CD14-positive monocyte (primary cell): ENCODE data around the gene ZNF324. TPM values are rescaled to one million over a fixed set of nuclear protein-coding genes. Genes with fewer than 3 reads are reported as not detected.

Experiments
- DNase-seq, 3 donors: peaks; one replicate each; pipeline ENCODE4 v3.0.0-alpha.2; 2011 to 2022
- H2AFZ ChIP-seq: 2 replicates; pipeline ENCODE4 v1.6.0; 2012; ENCODE audit warnings: mild to moderate bottlenecking, low read depth, low read length, inconsistent platforms; ENCODE audit not compliant: insufficient read depth, poor library complexity, severe bottlenecking
- H3K27ac ChIP-seq, 2 donors: 1 replicate in 1 of 2; 2 replicates in 1 of 2; pipeline ENCODE4 v1.5.1; 2012 to 2013; ENCODE audit warnings: low read length in 2 of 2, control low read depth in 1 of 2, inconsistent platforms in 1 of 2, low read depth in 1 of 2, mild to moderate bottlenecking in 1 of 2
- H3K27me3 ChIP-seq, 2 donors: one replicate each; pipeline versions ENCODE4 v1.6.0 to v1.6.1; 2011 to 2013; ENCODE audit warnings: low read length in 2 of 2; ENCODE audit not compliant: control insufficient read depth in 2 of 2, insufficient read depth in 2 of 2
- H3K36me3 ChIP-seq, 2 donors: replicated peaks in 1 of 2; 1 replicate in 1 of 2; 2 replicates in 1 of 2; pipeline versions ENCODE4 v1.5.1 to v1.6.1; 2012 to 2013; ENCODE audit warnings: low read length in 2 of 2, control low read depth in 1 of 2, inconsistent platforms in 1 of 2, mild to moderate bottlenecking in 1 of 2; ENCODE audit not compliant: insufficient read depth in 2 of 2, control insufficient read depth in 1 of 2
- H3K4me1 ChIP-seq, 2 donors: 1 replicate in 1 of 2; 2 replicates in 1 of 2; pipeline versions ENCODE4 v1.5.1 to v1.6.1; 2012 to 2013; ENCODE audit warnings: low read length in 2 of 2, control low read depth in 1 of 2, inconsistent platforms in 1 of 2, mild to moderate bottlenecking in 1 of 2, moderate library complexity in 1 of 2; ENCODE audit not compliant: insufficient read depth in 2 of 2, control insufficient read depth in 1 of 2
- H3K4me2 ChIP-seq: replicated peaks from 2 replicates; pipeline ENCODE3; 2012; ENCODE audit warnings: low read length, moderate library complexity, mild to moderate bottlenecking; ENCODE audit not compliant: poor library complexity, severe bottlenecking; ENCODE audit errors: extremely low read depth
- H3K4me3 ChIP-seq, 3 experiments: fragments of 200-600 bp in 1 of 3; sonication (generic) in 1 of 3; replicated peaks in 1 of 3; 1 replicate in 2 of 3; 2 replicates in 1 of 3; pipeline ENCODE4 v1.5.1; 2011 to 2013; ENCODE audit warnings: low read length in 3 of 3, mild to moderate bottlenecking in 3 of 3, control low read depth in 2 of 3, low read depth in 2 of 3, inconsistent platforms in 1 of 3, moderate library complexity in 1 of 3
- H3K79me2 ChIP-seq: 2 replicates; pipeline ENCODE4 v1.6.0; 2012; ENCODE audit warnings: mild to moderate bottlenecking, control low read depth, inconsistent platforms, low read length, moderate library complexity; ENCODE audit not compliant: insufficient read depth
- H3K9ac ChIP-seq: 2 replicates; pipeline ENCODE4 v1.6.0; 2017; ENCODE audit warnings: low read length, mild to moderate bottlenecking; ENCODE audit not compliant: insufficient read depth, poor library complexity, severe bottlenecking
- H3K9me3 ChIP-seq, 2 donors: replicated peaks in 1 of 2; 1 replicate in 1 of 2; 2 replicates in 1 of 2; pipeline versions ENCODE4 v1.5.1 to v1.6.1; 2012 to 2013; ENCODE audit warnings: low read length in 2 of 2, control low read depth in 1 of 2; ENCODE audit not compliant: control insufficient read depth in 1 of 2, insufficient read depth in 1 of 2
- H4K20me1 ChIP-seq: 2 replicates; pipeline ENCODE4 v1.6.0; 2012; ENCODE audit warnings: mild to moderate bottlenecking, low read length, control low read depth, moderate library complexity; ENCODE audit not compliant: insufficient read depth
- H3K27ac Mint-ChIP-seq, 7 donors: one replicate each; pipeline ENCODE4 v1.8.0; 2020; ENCODE audit warnings: mild to moderate bottlenecking in 7 of 7, mixed read lengths in 7 of 7, moderate library complexity in 6 of 7, inconsistent platforms in 2 of 7
- H3K27me3 Mint-ChIP-seq, 3 donors: one replicate each; pipeline ENCODE4 v1.8.0; 2021 to 2022; ENCODE audit warnings: low read depth in 3 of 3, mild to moderate bottlenecking in 3 of 3, mixed read lengths in 3 of 3, moderate library complexity in 3 of 3, inconsistent platforms in 1 of 3
- H3K36me3 Mint-ChIP-seq, 2 donors: one replicate each; pipeline ENCODE4 v1.8.0; 2020; ENCODE audit warnings: mixed read lengths in 2 of 2, inconsistent platforms in 1 of 2, mild to moderate bottlenecking in 1 of 2
- H3K4me1 Mint-ChIP-seq: one replicate; pipeline ENCODE4 v1.8.0; 2020; ENCODE audit warnings: mild to moderate bottlenecking, mixed read lengths
- H3K4me3 Mint-ChIP-seq, 2 donors: one replicate each; pipeline ENCODE4 v1.8.0; 2020; ENCODE audit warnings: mild to moderate bottlenecking in 2 of 2, mixed read lengths in 2 of 2, moderate library complexity in 1 of 2
- H3K9me3 Mint-ChIP-seq, 7 donors: one replicate each; pipeline ENCODE4 v1.8.0; 2020 to 2022; ENCODE audit warnings: mixed read lengths in 7 of 7, mild to moderate bottlenecking in 6 of 7, moderate library complexity in 6 of 7, inconsistent platforms in 2 of 7
- CTCF ChIP-seq: fragments of 200-600 bp; IDR thresholded peaks from one replicate; pipeline ENCODE4 v1.8.0; 2022; ENCODE audit warnings: antibody characterized with exemption, mild to moderate bottlenecking
- WGBS: methylation state at CpG from one replicate; pipeline ENCODE4 v1.1.5; 2013; ENCODE audit warnings: missing lambda C conversion rate; ENCODE audit not compliant: insufficient coverage; 5-methylcytosine and 5-hydroxymethylcytosine counted together
- intact Hi-C, 2 donors: fragments of 100-400 bp; cut with micrococcal nuclease; formaldehyde crosslinking; loops; one replicate each; pipeline versions ENCODE4 v1.15.0 to v1.15.1; 2023
- polyA plus RNA-seq, 3 donors: library from polyadenylated mRNA; depleted of rRNA in 1 of 3; unstranded in 2 of 3; stranded (reverse) in 1 of 3; fragments of 300-500 nt in 2 of 3; fragments of >200 nt in 1 of 3; fragmentation: Illumina TruSeq in 2 of 3; gene quantifications; 1 replicate in 2 of 3; 2 replicates in 1 of 3; pipeline ENCODE4 v1.2.3, GENCODE V29; 2012 to 2021

The ZNF324 gene
- polyA plus RNA-seq, 3 donors = 4.1 to 5.7 (median 5.3) TPM

GRCh38 chr19:58429745-58430144 lies 37.1 kb upstream of the ZNF324 start:
- no peak overlapping the region for H3K27ac ChIP-seq
- peak overlapping the region in 1 of 3 experiments; percentile 30 for H3K4me3 ChIP-seq
- peaks cover 0 to 3% (median 0%) of the 10 kb centered on the region in 3 donors for H3K27me3 Mint-ChIP-seq
- H3K4me1 ChIP-seq = no peaks in the 10 kb centered on the region
- H3K9me3 Mint-ChIP-seq = peaks cover 61 to 98% (median 94%) of the 10 kb centered on the region in 7 donors
- no peak overlapping the region for H3K9ac ChIP-seq
- H4K20me1 ChIP-seq = no peaks in the 10 kb centered on the region
- H3K4me1 Mint-ChIP-seq = no peaks in the 10 kb centered on the region
- no peak overlapping the region for H3K4me2 ChIP-seq
- H3K4me3 Mint-ChIP-seq = no peak overlapping the region
- H3K36me3 ChIP-seq = peaks cover 10 to 29% of the 10 kb centered on the region in 2 donors
- H3K36me3 Mint-ChIP-seq = peaks cover 10 to 19% of the 10 kb centered on the region in 2 donors
- intact Hi-C loops = no loop called here
- TF ChIP-seq CTCF = no peak
- no peaks in the 10 kb centered on the region for H3K27me3 ChIP-seq
- no peak for DNase-seq
- H2AFZ ChIP-seq = no peak overlapping the region
- peaks cover 93 to 96% of the 10 kb centered on the region in 2 donors for H3K9me3 ChIP-seq
- no peaks in the 10 kb centered on the region for H3K79me2 ChIP-seq
- no peak overlapping the region for H3K27ac Mint-ChIP-seq

- H4K20me1 ChIP-seq = no peaks in the 10 kb centered on the region
- no peak overlapping the region for H3K9ac ChIP-seq
- 80% methylated on average over 1 of the region's 2 CpGs for WGBS
- peaks cover 30 to 65% of the 10 kb centered on the region in 2 donors for H3K36me3 ChIP-seq
- H3K4me1 ChIP-seq = peaks cover 2% of the 10 kb centered on the region in 2 donors
- H3K27ac ChIP-seq = no peak overlapping the region
- H3K4me1 Mint-ChIP-seq = peaks cover 4% of the 10 kb centered on the region
- peaks cover 72 to 100% (median 99%) of the 10 kb centered on the region in 7 donors for H3K9me3 Mint-ChIP-seq
- TF ChIP-seq CTCF = no peak
- no peak overlapping the region for H3K27ac Mint-ChIP-seq
- intact Hi-C loops = no loop called here
- peaks cover 5% of the 10 kb centered on the region for H3K79me2 ChIP-seq
- DNase-seq = no peak
- H2AFZ ChIP-seq = no peak overlapping the region
- H3K4me3 Mint-ChIP-seq = no peak overlapping the region
- H3K4me3 ChIP-seq = peak overlapping the region in 1 of 3 experiments; percentile 40
- peaks cover 0 to 2% (median 2%) of the 10 kb centered on the region in 3 donors for H3K27me3 Mint-ChIP-seq
- peaks cover 43 to 62% of the 10 kb centered on the region in 2 donors for H3K36me3 Mint-ChIP-seq
- H3K4me2 ChIP-seq = no peak overlapping the region
- peaks cover 93 to 94% of the 10 kb centered on the region in 2 donors for H3K9me3 ChIP-seq
- H3K27me3 ChIP-seq = no peaks in the 10 kb centered on the region
Measured at GRCh38 chr19:58434217-58434616, 32.7 kb upstream of the ZNF324 start.
